ENCODE measurements around the gene METRNL. TPM values are rescaled to one million over a fixed set of nuclear protein-coding genes. Genes with fewer than 3 reads are reported as not detected.
A peak's percentile ranks its signal among the peaks of the same experiment; 100 is the strongest.
"Not testable (repeated sequence)": the region's sequence is repeated elsewhere in the genome, so short reads cannot be mapped to it uniquely, and the experiment has no call there.

The METRNL gene
- total RNA-seq, 1 experiment from 2014 or later: 46.2 TPM

DNA sequence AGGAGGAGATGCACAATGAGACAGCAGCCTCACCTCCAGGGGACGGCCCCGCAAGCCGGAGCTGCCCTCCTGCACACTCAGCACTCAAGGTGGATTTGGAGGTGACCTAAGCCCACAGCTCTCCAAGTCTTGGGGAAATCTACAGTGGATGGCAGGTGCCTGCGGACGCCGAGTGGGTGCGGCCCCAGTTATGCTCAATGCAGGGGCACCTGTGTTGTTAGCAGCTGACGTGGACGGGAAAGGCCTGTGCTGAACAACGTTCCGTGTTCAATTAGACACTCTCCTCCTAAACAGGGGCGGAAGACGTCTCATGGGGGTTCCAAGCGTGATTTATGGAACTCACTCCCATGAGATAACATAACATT lies 22.0 kb upstream of the METRNL start:
- DNase-seq: no peak
- Histone ChIP-seq H3K27ac (no peak overlapping the region), H3K9me3 (replicated peaks) (0 out of 2 replicates have a peak, but pooled peaks cover 3% of the 10 kb centered on the region), H3K27me3 (no peaks in the 10 kb centered on the region), H3K4me1 (peaks cover 14% of the 10 kb centered on the region), H3K36me3 (no peaks in the 10 kb centered on the region), H3K4me3 (no peak overlapping the region)

- no peaks in the 10 kb centered on the region for H3K36me3 ChIP-seq
- H3K27me3 ChIP-seq: no peaks in the 10 kb centered on the region
- no peak for DNase-seq
- H3K4me1 ChIP-seq: peaks cover 14% of the 10 kb centered on the region
- 0 out of 2 replicates have a peak, but pooled peaks cover 3% of the 10 kb centered on the region for H3K9me3 ChIP-seq (replicated peaks)
- no peak overlapping the region for H3K4me3 ChIP-seq
- no peak overlapping the region for H3K27ac ChIP-seq
Measured at GRCh38 chr17:83057793-83058265, 21.6 kb upstream of the METRNL start.

DNA sequence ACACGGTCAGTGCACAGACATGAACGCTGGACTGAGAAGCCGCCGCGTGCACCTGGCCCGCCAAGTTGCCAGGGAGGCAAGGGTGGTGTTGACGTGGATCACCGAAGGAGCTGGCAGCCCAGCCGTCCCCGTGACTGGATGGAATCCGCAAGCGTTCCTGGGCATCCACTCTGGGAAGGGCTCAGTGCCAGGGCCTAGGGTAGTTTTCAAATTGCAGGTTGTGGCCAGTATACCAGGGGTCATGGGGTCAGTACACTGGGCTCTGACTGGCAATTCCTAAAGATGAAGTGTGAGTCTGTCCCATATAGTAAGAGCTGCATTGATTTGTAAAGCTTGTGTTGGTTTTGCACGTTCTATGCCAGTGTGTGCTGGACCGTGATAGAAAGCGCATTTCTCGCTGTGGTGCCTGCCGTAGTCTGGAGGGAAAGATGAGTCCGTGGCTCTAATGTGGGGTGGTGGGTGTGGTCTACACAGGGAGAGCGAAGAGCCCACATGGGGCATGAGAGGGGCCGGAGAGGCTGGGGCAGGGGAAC lies 21.1 kb upstream of the METRNL start:
- H3K4me1 ChIP-seq: peaks cover 10% of the 10 kb centered on the region
- H3K27me3 ChIP-seq: no peaks in the 10 kb centered on the region
- no peak overlapping the region for H3K4me3 ChIP-seq
- H3K9me3 ChIP-seq (replicated peaks): 0 out of 2 replicates have a peak, but pooled peaks cover 3% of the 10 kb centered on the region
- DNase-seq: no peak
- no peak overlapping the region for H3K27ac ChIP-seq
- no peaks in the 10 kb centered on the region for H3K36me3 ChIP-seq

- H3K9me3 ChIP-seq (replicated peaks): peaks cover 9% of the 10 kb centered on the region; the same call in 1 of the 2 replicates
- H3K4me3 ChIP-seq: no peak overlapping the region
- H3K27me3 ChIP-seq: no peaks in the 10 kb centered on the region
- H3K27ac ChIP-seq: no peak overlapping the region
- DNase-seq: no peak
- H3K4me1 ChIP-seq: peaks cover under 1% of the 10 kb centered on the region; the same call in 1 of the 2 replicates
- no peaks in the 10 kb centered on the region for H3K36me3 ChIP-seq
Measured at GRCh38 chr17:83061586-83061985, 17.8 kb upstream of the METRNL start.

DNA sequence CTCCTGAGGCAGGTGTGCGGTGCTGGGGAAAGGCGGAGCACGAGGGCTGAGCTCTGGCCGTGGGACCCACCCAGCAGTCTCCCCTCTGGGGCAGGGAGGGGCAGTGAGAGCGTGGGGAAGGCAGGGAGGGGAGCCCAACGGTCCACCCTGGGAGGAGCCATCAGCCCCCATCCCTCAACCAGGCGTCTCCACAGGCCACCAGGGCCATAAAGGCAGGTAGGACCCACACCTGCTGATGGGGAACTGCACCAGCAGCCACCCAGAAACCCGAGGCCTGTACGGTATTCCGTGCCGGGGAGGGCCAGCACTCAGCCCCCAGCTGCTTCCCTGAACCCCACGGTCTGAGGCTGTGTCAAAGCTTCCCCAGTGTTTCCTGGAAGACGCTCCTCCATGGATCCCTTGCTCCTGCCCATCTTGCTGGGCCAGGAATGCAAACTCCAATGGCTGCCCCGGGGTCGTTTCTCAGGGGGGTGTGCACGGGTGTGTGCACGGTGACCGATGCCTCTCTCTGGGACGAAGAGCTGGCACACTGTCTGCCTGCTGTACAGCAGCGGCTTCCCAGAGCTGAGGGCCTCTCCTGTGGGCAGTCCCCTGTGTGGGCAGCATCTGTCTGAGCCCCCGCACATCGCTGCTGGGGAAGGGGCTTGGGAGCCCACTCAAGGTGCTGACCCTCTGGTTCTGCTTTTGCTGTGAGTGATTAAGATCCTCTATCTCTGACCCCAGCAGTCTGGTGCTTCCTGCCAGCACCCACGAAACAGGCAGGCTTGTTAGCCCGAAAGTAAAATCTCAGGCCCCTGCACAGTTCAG lies 17.2 kb upstream of the METRNL start:
- no peak for DNase-seq
- no peak overlapping the region for H3K4me3 ChIP-seq
- no peak overlapping the region for H3K27ac ChIP-seq
- H3K4me1 ChIP-seq: no peaks in the 10 kb centered on the region
- no peaks in the 10 kb centered on the region for H3K27me3 ChIP-seq
- H3K9me3 ChIP-seq (replicated peaks): peaks cover 9% of the 10 kb centered on the region; the same call in 1 of the 2 replicates
- no peaks in the 10 kb centered on the region for H3K36me3 ChIP-seq

- H3K4me1 ChIP-seq: no peaks in the 10 kb centered on the region
- DNase-seq: peak in 1 of 2 experiments; percentile 1
Measured at GRCh38 chr17:83062818-83063671, 16.4 kb upstream of the METRNL start.

DNA sequence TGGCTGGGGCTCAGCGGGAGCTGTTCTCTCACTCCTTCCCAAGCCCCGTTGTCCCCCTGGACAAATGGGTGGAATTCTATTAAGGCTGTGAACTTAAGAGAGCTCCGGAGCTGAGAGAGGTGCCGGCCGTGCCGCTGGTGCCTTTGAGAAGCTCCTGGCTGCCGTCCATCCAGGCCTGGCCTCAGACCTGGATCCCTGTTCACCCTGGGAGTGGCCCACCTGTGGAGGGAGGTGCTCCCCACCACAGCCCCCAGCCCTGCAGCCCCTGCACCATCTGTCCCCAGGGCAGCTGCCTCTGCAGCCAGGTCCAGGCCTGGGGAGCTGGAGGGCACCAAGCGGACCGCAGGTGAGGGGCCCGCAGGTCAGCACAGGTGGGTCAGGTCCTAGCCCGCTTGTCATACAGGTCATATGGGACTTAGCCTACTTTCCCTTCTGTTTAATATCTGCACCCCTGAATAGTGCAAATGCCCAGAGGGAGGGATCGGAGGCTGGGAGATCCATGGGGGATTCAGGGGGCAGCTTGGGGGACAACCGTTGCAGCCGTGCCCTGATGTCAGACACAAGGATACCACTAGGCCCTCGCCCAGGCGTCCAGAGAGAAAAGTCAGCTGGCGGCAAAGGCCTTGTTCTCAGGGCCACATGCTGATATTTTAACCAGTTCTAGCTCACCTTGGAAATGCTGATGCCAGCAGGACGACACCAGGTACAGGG lies 15.2 kb upstream of the METRNL start:
- H3K27ac ChIP-seq: no peak overlapping the region
- H3K9me3 ChIP-seq (replicated peaks): peaks cover 9% of the 10 kb centered on the region; the same call in 1 of the 2 replicates

More at GRCh38 chr17:83062818-83063671, 16.4 kb upstream of the METRNL start:
- no peaks in the 10 kb centered on the region for H3K36me3 ChIP-seq
- H3K27ac ChIP-seq: no peak overlapping the region
- H3K27me3 ChIP-seq: no peaks in the 10 kb centered on the region
- H3K9me3 ChIP-seq (replicated peaks): peaks cover 9% of the 10 kb centered on the region; the same call in 1 of the 2 replicates
- no peak overlapping the region for H3K4me3 ChIP-seq

DNA sequence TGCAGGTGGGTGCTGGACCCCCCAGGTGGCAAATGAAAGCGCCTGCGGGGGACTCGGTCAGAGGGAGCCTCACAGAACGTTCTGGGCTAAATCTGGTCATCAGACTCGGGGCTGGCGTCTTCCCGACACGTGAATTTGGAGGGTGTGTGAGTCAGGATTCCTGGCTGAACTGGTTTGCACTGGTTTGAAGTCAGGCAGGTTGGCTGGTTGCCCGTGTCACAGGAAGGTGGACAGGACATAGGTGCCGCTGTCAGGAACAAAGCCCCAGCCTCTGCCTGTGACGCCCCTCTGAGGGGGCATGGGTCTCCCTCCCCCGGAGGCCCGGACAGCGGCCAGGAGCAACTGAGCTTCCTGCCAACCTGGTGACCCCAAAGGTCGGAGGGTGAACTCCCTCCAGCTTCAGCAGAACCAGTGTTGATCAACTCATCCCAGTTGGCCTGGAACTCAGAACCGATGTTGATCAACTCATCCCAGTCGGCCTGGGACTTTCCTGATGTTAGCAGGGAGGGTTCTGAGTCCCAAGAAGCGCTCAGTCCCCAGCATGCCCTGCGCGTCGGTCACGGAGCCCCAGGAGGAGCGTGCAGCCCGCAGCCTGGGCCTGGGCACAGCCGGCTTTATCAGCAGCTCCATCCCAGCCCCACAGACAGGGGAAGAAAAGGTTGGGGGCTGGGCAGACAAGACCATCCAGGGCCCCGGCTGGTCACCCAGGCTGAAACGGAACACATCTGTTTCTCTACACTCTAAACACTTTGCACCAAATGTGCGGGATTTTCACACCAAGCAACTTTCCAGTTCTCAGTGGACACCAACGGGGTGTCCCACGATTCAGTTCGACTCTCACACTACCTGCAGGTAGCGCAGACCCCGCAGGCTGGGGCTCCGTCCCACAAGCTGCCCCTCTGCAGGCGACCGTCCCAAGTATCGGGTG lies 14.4 kb upstream of the METRNL start:
- Histone ChIP-seq H3K4me1 (no peaks in the 10 kb centered on the region), H3K9me3 (replicated peaks) (peaks cover 9% of the 10 kb centered on the region; the same call in 1 of the 2 replicates), H3K27me3 (no peaks in the 10 kb centered on the region), H3K4me3 (no peak overlapping the region), H3K36me3 (no peaks in the 10 kb centered on the region), H3K27ac (no peak overlapping the region)
- DNase-seq: peak in 1 of 2 experiments; percentile 4

More for the DNA sequence above, 15.2 kb upstream of the METRNL start:
- Histone ChIP-seq H3K27me3 (no peaks in the 10 kb centered on the region), H3K4me3 (no peak overlapping the region), H3K4me1 (no peaks in the 10 kb centered on the region), H3K36me3 (no peaks in the 10 kb centered on the region)
- peak in 1 of 2 experiments; percentile 1 for DNase-seq

GRCh38 chr17:83065660-83066542 lies 13.5 kb upstream of the METRNL start:
- Histone ChIP-seq H3K4me1 (no peaks in the 10 kb centered on the region), H3K36me3 (no peaks in the 10 kb centered on the region), H3K27ac (no peak overlapping the region), H3K9me3 (replicated peaks) (peaks cover 6% of the 10 kb centered on the region; the same call in 1 of the 2 replicates), H3K4me3 (no peak overlapping the region), H3K27me3 (no peaks in the 10 kb centered on the region)
- peak in 1 of 2 experiments; percentile 1 for DNase-seq

DNA sequence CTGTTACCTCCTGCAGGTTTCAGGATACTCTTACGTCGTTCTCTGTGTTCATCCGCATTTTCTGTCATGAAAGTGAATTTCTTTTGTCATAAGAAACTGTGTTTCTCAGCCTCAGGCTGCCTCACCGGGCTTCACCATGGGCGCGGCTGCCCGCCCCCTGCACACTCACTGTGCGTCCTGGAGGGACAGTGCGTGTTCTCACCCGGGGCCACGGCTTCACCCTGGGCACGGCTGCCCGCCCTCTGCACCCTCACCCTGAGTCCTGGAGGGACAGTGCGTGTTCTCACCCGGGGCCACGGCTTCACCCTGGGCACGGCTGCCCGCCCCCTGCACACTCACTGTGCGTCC lies 12.9 kb upstream of the METRNL start:
- not testable (repeated sequence) for H3K27me3 ChIP-seq; H3K4me1 ChIP-seq; H3K9me3 ChIP-seq (replicated peaks); H3K4me3 ChIP-seq; H3K36me3 ChIP-seq; DNase-seq; H3K27ac ChIP-seq

DNA sequence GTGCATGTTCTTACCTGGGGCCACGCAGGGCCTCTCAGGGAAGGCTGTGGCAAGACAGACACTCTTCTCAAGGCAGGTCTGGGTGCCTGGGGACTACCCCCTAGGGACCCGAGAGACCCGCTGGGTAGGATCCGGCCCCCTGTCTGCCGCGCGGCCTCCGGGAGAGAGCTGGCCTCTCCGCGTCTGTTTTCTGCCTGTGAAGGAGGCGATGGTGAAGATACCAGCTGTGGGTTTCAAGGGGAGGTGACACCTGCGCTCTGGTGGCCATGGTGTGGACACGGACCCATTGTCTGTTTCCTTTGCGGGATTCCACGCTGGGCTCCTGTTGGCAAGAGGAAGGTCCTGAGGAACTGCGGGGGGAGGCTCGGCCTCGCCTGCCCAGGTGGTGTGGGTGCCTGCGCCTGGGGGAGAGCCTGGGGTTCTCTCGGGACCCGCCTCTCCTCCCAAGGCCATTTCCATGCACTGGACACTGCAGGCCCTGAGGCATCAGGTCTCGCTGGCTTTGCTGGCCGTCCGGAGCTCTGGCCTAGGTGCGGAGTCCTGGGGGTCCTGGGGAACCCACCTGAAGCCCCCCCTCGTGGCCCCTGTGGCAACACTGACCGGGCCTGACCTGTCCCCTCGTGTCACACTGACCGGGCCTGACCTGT lies 12.2 kb upstream of the METRNL start:
- Histone ChIP-seq H3K9me3 (replicated peaks) (peaks cover 6% of the 10 kb centered on the region; the same call in 1 of the 2 replicates), H3K27ac (no peak overlapping the region), H3K27me3 (no peaks in the 10 kb centered on the region), H3K4me1 (no peaks in the 10 kb centered on the region; the same call in 1 of the 2 replicates), H3K4me3 (no peak overlapping the region), H3K36me3 (no peaks in the 10 kb centered on the region)
- no peak for DNase-seq

- no peak overlapping the region for H3K4me3 ChIP-seq
- H3K27ac ChIP-seq: no peak overlapping the region
- peaks cover 6% of the 10 kb centered on the region; the same call in 1 of the 2 replicates for H3K9me3 ChIP-seq (replicated peaks)
- no peaks in the 10 kb centered on the region for H3K36me3 ChIP-seq
- H3K27me3 ChIP-seq: no peaks in the 10 kb centered on the region
- DNase-seq: peak in 1 of 2 experiments; percentile 42
- no peaks in the 10 kb centered on the region; the same call in 1 of the 2 replicates for H3K4me1 ChIP-seq
Measured at GRCh38 chr17:83067718-83068261, 11.6 kb upstream of the METRNL start.

Measured in SJCRH30 (cell line).